Gastrocnemius medialis (tissue), 4 donors: ENCODE measurements around the gene KCTD5.

ENCODE experiments used
- POLR2A ChIP-seq, 2 donors: fragments of 450-650 bp; IDR thresholded peaks; one replicate each; pipeline ENCODE4 v1.6.1; 2017; ENCODE audit warnings: antibody characterized with exemption in 2 of 2, mild to moderate bottlenecking in 2 of 2, moderate library complexity in 2 of 2
- TF ChIP-seq, protein P1 (sequence below), 5 experiments: fragments of 450-650 bp in 3 of 5; fragments of 200-600 bp in 2 of 5; sonication (generic) in 2 of 5; IDR thresholded peaks in 4 of 5; conservative IDR thresholded peaks in 1 of 5; 1 replicate in 4 of 5; 2 replicates in 1 of 5; pipeline ENCODE4 v1.5.1; 2016 to 2019; ENCODE audit warnings: antibody characterized with exemption in 5 of 5, mild to moderate bottlenecking in 3 of 5, moderate library complexity in 3 of 5

DNA sequence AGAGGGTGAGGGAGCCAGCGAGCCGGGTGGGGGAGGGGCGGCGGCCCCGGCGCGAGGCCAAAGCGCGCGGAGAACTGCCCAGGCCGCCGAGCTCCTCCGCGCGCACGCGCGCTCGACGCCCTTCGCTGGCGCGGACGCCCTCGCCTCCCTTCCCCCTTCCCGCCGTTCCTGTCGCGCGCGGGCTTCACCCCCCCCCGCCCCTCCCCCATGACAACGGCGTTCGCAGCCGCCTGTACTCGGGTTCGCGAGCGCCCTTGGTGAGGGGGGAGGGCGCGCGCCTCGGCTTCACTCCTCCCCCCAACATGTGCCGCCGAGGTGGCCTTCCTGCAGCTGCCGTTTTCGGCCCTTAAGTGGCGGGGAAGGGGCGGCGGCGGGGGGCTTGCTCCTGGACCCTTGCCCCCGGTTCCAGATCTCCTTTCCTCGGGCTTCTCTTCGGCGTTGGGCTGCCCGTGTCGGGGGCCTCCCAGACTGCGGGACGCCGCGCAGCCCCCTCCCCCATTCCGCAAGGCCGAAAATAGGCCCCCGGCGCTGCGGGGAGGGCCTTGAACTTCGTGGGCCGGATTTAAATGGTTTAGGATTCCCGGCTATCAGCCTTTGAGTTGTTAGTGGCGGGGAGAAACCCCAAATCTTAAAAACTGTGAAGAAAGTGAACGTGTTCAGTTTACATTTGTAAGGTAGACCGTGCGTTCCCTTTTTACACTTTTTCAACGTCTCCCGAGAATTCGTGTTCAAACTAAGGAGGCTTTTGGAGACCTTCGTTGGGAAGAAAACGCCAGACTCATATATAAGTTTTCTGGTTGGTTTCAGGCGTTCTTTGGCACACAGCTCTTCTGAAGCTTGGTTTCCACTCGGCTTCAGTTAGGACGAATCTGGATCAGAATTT, 70.8 kb downstream of the KCTD5 start:
- TF ChIP-seq, protein P1, sequence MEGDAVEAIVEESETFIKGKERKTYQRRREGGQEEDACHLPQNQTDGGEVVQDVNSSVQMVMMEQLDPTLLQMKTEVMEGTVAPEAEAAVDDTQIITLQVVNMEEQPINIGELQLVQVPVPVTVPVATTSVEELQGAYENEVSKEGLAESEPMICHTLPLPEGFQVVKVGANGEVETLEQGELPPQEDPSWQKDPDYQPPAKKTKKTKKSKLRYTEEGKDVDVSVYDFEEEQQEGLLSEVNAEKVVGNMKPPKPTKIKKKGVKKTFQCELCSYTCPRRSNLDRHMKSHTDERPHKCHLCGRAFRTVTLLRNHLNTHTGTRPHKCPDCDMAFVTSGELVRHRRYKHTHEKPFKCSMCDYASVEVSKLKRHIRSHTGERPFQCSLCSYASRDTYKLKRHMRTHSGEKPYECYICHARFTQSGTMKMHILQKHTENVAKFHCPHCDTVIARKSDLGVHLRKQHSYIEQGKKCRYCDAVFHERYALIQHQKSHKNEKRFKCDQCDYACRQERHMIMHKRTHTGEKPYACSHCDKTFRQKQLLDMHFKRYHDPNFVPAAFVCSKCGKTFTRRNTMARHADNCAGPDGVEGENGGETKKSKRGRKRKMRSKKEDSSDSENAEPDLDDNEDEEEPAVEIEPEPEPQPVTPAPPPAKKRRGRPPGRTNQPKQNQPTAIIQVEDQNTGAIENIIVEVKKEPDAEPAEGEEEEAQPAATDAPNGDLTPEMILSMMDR (IDR thresholded peaks at IDR 0.05 in 4 of 5, conservative IDR thresholded peaks at IDR 0.05 in 1 of 5) = no peak
- no peak for TF ChIP-seq POLR2A (IDR thresholded peaks at IDR 0.05)
